ENCODE measurements around the gene PRMT1.
A peak's percentile ranks its signal among the peaks of the same experiment; 100 is the strongest.

The PRMT1 gene

DNA sequence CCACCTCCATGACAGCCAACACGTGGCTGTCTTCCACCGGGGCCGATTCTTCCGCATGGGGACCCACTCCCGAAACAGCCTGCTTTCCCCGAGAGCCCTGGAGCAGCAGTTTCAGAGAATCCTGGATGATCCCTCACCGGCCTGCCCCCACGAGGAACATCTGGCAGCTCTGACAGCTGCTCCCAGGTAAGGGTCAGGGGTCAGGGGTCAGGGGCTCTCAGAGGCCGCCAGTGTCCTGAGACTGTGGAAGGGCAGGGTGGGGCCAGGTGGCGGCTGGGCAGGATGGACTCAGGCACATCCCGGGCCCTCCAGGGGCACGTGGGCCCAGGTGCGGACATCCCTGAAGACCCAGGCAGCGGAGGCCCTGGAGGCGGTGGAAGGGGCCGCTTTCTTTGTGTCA lies 28.8 kb downstream of the PRMT1 start:
- DNase-seq (ENCODE audit: extremely low spot score) = no peak
- ChIA-PET POLR2A (no interaction called here), CTCF (interaction anchor here (1.0 kb wide), 1 partner anchor 12 kb away, joined by 3 read pairs; no protein-coding TSS in a partner anchor)
- TF ChIP-seq, protein P1, sequence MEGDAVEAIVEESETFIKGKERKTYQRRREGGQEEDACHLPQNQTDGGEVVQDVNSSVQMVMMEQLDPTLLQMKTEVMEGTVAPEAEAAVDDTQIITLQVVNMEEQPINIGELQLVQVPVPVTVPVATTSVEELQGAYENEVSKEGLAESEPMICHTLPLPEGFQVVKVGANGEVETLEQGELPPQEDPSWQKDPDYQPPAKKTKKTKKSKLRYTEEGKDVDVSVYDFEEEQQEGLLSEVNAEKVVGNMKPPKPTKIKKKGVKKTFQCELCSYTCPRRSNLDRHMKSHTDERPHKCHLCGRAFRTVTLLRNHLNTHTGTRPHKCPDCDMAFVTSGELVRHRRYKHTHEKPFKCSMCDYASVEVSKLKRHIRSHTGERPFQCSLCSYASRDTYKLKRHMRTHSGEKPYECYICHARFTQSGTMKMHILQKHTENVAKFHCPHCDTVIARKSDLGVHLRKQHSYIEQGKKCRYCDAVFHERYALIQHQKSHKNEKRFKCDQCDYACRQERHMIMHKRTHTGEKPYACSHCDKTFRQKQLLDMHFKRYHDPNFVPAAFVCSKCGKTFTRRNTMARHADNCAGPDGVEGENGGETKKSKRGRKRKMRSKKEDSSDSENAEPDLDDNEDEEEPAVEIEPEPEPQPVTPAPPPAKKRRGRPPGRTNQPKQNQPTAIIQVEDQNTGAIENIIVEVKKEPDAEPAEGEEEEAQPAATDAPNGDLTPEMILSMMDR (IDR thresholded peaks at IDR 0.05; ENCODE audit: control extremely low read depth, extremely low read depth, low read depth, missing control alignments) = no peak

DNA sequence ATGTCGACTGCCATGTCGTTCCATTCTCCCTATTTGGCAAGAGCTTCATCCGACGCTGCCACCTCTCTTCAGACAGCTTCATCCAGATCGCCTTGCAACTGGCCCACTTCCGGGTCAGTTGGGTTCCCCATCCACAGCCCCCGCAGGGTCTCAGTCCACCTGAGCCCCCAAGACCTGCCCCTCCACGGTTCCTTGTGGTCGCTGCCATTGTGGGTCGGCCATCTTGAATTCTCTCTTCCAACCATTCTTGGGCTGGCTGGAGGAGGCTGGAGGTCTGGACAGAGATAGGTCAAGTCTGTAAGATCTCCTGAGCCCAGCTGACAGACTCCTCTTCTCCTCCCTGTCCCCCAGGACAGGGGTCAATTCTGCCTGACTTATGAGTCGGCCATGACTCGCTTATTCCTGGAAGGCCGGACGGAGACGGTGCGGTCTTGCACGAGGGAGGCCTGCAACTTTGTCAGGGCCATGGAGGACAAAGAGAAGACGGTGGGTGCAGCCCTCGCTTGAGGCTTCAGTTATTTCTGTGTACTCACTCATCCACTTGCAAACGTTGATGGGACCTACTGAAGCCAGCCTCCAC lies 33.4 kb downstream of the PRMT1 start:
- DNase-seq (ENCODE audit: extremely low spot score) = peak; percentile 4
- POLR2A ChIA-PET = no interaction called here

DNA sequence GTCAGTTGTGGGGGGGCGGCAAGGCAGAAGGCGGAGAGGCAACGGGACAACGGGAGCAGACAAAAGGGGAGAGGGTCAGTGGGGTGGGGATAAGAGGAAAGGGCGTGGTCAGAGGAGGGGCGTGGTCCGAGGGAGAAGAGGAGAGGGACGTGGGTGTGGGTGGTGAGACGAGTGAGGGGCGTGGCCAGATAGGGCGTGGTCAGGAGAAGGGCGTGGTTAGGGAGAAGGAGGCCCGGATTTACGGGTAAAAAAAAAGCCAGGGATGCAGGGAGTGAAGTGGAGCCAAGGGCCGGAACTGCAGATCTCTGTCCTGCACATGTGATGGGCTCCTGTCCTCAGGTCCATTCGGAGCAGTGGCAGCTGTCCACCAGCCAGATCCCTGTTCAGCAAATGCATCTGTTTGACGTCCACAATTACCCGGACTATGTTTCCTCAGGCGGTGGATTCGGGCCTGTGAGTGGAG lies 35.4 kb downstream of the PRMT1 start:
- ChIA-PET CTCF (no interaction called here), POLR2A (no interaction called here)
- no peak for DNase-seq (ENCODE audit: extremely low spot score)
- TF ChIP-seq, protein P1 (IDR thresholded peaks at IDR 0.05; ENCODE audit: control extremely low read depth, extremely low read depth, low read depth, missing control alignments) = no peak

More for the DNA sequence above, 33.4 kb downstream of the PRMT1 start:
- CTCF ChIA-PET = no interaction called here
- TF ChIP-seq, protein P1 (IDR thresholded peaks at IDR 0.05; ENCODE audit: control extremely low read depth, extremely low read depth, low read depth, missing control alignments) = no peak

DNA sequence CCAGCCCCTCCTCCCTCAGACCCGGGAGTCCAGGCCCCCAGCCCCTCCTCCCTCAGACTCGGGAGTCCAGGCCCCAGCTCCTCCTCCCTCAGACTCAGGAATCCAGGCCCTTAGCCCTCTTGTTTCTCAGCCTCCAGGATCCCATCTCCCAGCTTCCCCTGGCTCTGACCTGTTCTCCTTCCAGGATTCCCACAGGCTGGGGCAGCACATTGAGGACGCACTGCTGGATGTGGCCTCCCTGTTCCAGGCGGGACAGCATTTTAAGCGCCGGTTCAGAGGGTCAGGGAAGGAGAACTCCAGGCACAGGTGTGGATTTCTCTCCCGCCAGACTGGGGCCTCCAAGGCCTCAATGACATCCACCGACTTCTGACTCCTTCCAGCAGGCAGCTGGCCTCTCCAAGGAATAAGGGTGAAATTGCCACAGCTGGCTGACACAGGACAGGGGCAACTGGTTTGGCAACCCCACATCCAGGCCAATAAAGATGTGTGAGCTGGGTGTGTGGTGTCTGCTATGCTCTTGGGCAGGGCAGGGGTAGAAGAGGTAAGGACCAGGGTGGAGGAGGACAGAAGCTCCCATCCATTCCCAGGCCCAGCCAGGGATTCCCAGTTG lies 36.3 kb downstream of the PRMT1 start:
- no peak for DNase-seq (ENCODE audit: extremely low spot score)
- CTCF ChIA-PET = interaction anchor here (1.4 kb wide), 1 partner anchor 9 kb away, joined by 3 read pairs; no protein-coding TSS in a partner anchor
- TF ChIP-seq, protein P1 (IDR thresholded peaks at IDR 0.05; ENCODE audit: control extremely low read depth, extremely low read depth, low read depth, missing control alignments) = no peak
- POLR2A ChIA-PET = interaction anchor here (0.6 kb wide), 1 partner anchor 38 kb away, joined by 3 read pairs; no protein-coding TSS in a partner anchor

DNA sequence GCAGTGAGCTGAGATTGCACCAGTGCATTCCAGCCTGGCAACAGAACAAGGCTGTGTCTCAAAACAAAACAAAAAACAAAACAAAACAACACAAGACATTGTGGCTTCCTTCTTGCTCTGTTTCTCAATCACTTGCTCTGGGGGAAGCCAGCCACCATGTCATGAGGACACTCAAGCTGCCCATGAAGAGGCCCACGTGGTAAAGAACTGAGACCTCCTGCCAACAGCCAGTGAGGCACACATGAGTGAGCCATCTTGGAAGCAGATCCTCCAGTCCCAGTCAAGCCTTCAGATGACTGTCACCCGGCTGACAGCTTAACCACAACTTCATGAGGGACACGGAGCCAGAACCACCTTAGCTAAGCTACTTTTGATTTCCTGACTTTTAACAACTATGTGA lies 39.1 kb downstream of the PRMT1 start:
- ChIA-PET CTCF (interaction anchor here (2.2 to 2.5 kb wide), 3 partner anchors 13 to 16 kb away, joined by 5 to 7 read pairs (median 7); no protein-coding TSS in a partner anchor), POLR2A (no interaction called here)
- TF ChIP-seq, protein P1 (IDR thresholded peaks at IDR 0.05; ENCODE audit: control extremely low read depth, extremely low read depth, low read depth, missing control alignments) = no peak
- no peak for DNase-seq (ENCODE audit: extremely low spot score)

DNA sequence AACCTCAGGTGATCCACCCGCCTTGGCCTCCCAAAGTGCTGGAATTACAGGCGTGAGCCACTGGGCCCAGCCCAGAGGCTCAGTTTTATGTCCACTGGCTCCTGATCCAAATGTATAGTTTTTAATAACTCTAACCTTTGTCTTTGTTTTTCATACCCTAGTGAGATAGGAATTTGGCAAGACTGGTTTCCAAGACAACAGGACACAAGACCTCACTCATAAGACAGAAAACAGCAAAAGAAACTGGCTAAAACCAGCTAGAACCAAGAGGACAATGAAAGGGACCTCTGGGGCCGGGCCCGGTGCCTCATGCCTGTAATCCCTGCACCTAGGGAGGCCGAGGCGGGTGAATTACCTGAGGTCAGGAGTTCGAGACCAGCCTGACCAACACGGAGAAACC lies 41.4 kb downstream of the PRMT1 start:
- CTCF ChIA-PET = interaction anchor here (1.0 to 2.4 kb wide), 4 partner anchors 12 to 17 kb away, joined by 3 to 5 read pairs (median 4); no protein-coding TSS in a partner anchor
- DNase-seq (ENCODE audit: extremely low spot score) = no peak
- POLR2A ChIA-PET = no interaction called here
- TF ChIP-seq, protein P1 (IDR thresholded peaks at IDR 0.05; ENCODE audit: control extremely low read depth, extremely low read depth, low read depth, missing control alignments) = no peak

All from GM10248 (cell line).